Uterus (tissue), 2 donors: ENCODE results near the gene DYNLT2.

ENCODE experiments used
- POLR2A ChIP-seq, 2 donors: fragments of 450-650 bp; IDR thresholded peaks; one replicate each; pipeline ENCODE4 v1.6.1; 2016; ENCODE audit warnings: antibody characterized with exemption in 2 of 2, mild to moderate bottlenecking in 1 of 2, moderate library complexity in 1 of 2
- TF ChIP-seq, protein P1 (sequence below), 4 experiments: fragments of 200-600 bp in 2 of 4; fragments of 450-650 bp in 2 of 4; sonication (generic) in 2 of 4; IDR thresholded peaks; one replicate each; pipeline ENCODE4 v1.5.1; 2016 to 2019; ENCODE audit warnings: antibody characterized with exemption in 4 of 4, mild to moderate bottlenecking in 2 of 4, moderate library complexity in 1 of 4

DNA sequence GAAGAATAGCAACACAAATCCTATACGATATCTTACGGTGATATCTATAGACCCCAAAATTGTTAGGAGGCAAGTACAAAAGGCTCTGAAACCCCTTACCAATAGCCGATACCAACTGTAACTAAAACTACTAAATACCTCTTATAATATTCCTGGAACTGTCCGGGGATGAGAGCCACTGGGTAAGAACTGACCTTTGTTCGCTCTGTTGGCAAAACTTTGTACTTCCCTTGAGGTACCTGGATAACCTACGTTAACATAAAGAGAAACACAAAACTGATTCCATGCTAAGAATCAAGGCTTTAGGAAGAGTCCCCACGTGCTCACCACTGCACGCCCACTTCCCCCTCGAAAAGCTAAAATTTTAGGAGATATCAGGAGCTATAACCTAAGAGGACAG is 36.8 kb downstream of the DYNLT2 start:
- TF ChIP-seq POLR2A (IDR thresholded peaks at IDR 0.05) = no peak
- TF ChIP-seq, protein P1, sequence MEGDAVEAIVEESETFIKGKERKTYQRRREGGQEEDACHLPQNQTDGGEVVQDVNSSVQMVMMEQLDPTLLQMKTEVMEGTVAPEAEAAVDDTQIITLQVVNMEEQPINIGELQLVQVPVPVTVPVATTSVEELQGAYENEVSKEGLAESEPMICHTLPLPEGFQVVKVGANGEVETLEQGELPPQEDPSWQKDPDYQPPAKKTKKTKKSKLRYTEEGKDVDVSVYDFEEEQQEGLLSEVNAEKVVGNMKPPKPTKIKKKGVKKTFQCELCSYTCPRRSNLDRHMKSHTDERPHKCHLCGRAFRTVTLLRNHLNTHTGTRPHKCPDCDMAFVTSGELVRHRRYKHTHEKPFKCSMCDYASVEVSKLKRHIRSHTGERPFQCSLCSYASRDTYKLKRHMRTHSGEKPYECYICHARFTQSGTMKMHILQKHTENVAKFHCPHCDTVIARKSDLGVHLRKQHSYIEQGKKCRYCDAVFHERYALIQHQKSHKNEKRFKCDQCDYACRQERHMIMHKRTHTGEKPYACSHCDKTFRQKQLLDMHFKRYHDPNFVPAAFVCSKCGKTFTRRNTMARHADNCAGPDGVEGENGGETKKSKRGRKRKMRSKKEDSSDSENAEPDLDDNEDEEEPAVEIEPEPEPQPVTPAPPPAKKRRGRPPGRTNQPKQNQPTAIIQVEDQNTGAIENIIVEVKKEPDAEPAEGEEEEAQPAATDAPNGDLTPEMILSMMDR (IDR thresholded peaks at IDR 0.05) = no peak
